Measurements from ENCODE around the gene CIB1.

The CIB1 gene

GRCh38 chr15:90214553-90215196, 19.1 kb downstream of the CIB1 start:
- Mint-ChIP-seq H3K4me1 (peaks cover 75% of the 10 kb centered on the region), H3K27me3 (no peaks in the 10 kb centered on the region), H3K27ac (peak overlapping the region; percentile 96), H3K9me3 (no peaks in the 10 kb centered on the region), H3K36me3 (peaks cover 41% of the 10 kb centered on the region), H3K4me3 (peak overlapping the region; percentile 83)
- ATAC-seq (ENCODE audit: low read depth) (peak; percentile 43), DNase-seq (ENCODE audit: low spot score in 2 of 2) (no peak)

- Mint-ChIP-seq H3K36me3 (peaks cover 43% of the 10 kb centered on the region), H3K4me3 (peak overlapping the region; percentile 83), H3K27ac (peak overlapping the region; percentile 96), H3K27me3 (no peaks in the 10 kb centered on the region), H3K4me1 (peaks cover 76% of the 10 kb centered on the region), H3K9me3 (no peaks in the 10 kb centered on the region)
- peak; percentile 64 to 65 for DNase-seq (ENCODE audit: low spot score in 2 of 2)
- peak; percentile 89 for ATAC-seq (ENCODE audit: low read depth)
Measured at GRCh38 chr15:90213818-90214204, 19.9 kb downstream of the CIB1 start.

- Mint-ChIP-seq H3K36me3 (peaks cover 42% of the 10 kb centered on the region), H3K4me3 (peak overlapping the region; percentile 83), H3K27ac (peak overlapping the region; percentile 96)
Measured at GRCh38 chr15:90213122-90213817, 20.5 kb downstream of the CIB1 start.

GRCh38 chr15:90212221-90213098, 21.3 kb downstream of the CIB1 start:
- H3K4me1 Mint-ChIP-seq, result peaks cover 73% of the 10 kb centered on the region
- DNase-seq (ENCODE audit: low spot score in 2 of 2) (no peak), ATAC-seq (ENCODE audit: low read depth) (no peak)
- no peaks in the 10 kb centered on the region for H3K9me3 Mint-ChIP-seq
- H3K36me3 Mint-ChIP-seq, result peaks cover 43% of the 10 kb centered on the region
- H3K27ac Mint-ChIP-seq, result peak overlapping the region; percentile 91
- H3K27me3 Mint-ChIP-seq, result no peaks in the 10 kb centered on the region
- peak overlapping the region; percentile 60 for H3K4me3 Mint-ChIP-seq

More at GRCh38 chr15:90213122-90213817, 20.5 kb downstream of the CIB1 start:
- Mint-ChIP-seq H3K27me3 (no peaks in the 10 kb centered on the region), H3K4me1 (peaks cover 77% of the 10 kb centered on the region), H3K9me3 (no peaks in the 10 kb centered on the region)
- ATAC-seq (ENCODE audit: low read depth) (peak; percentile 15), DNase-seq (ENCODE audit: low spot score in 2 of 2) (no peak)

GRCh38 chr15:90211440-90212143, 22.1 kb downstream of the CIB1 start:
- Mint-ChIP-seq H3K27ac (peak overlapping the region; percentile 91), H3K9me3 (no peaks in the 10 kb centered on the region), H3K4me1 (peaks cover 69% of the 10 kb centered on the region), H3K27me3 (no peaks in the 10 kb centered on the region), H3K4me3 (peak overlapping the region; percentile 71), H3K36me3 (peaks cover 47% of the 10 kb centered on the region)
- no peak for ATAC-seq (ENCODE audit: low read depth)
- DNase-seq (ENCODE audit: low spot score in 2 of 2), result no peak

- DNase-seq (ENCODE audit: low spot score in 2 of 2) (no peak), ATAC-seq (ENCODE audit: low read depth) (no peak)
- Mint-ChIP-seq H3K4me1 (peaks cover 69% of the 10 kb centered on the region), H3K4me3 (peak overlapping the region; percentile 65), H3K9me3 (no peaks in the 10 kb centered on the region), H3K27me3 (no peaks in the 10 kb centered on the region), H3K36me3 (peaks cover 47% of the 10 kb centered on the region), H3K27ac (peak overlapping the region; percentile 91)
Measured at GRCh38 chr15:90211009-90211408, 22.7 kb downstream of the CIB1 start.

- H3K4me3 Mint-ChIP-seq, result peak overlapping the region; percentile 65
- H3K4me1 Mint-ChIP-seq, result peaks cover 71% of the 10 kb centered on the region
- DNase-seq (ENCODE audit: low spot score in 2 of 2) (no peak), ATAC-seq (ENCODE audit: low read depth) (no peak)
- peak overlapping the region; percentile 91 for H3K27ac Mint-ChIP-seq
- no peaks in the 10 kb centered on the region for H3K27me3 Mint-ChIP-seq
- no peaks in the 10 kb centered on the region for H3K9me3 Mint-ChIP-seq
- H3K36me3 Mint-ChIP-seq, result peaks cover 48% of the 10 kb centered on the region
Measured at GRCh38 chr15:90210593-90210992, 23.1 kb downstream of the CIB1 start.

- peak overlapping the region; percentile 65 for H3K4me3 Mint-ChIP-seq
- ATAC-seq (ENCODE audit: low read depth), result no peak
- peaks cover 45% of the 10 kb centered on the region for H3K36me3 Mint-ChIP-seq
- peaks cover 77% of the 10 kb centered on the region for H3K4me1 Mint-ChIP-seq
- peak overlapping the region; percentile 91 for H3K27ac Mint-ChIP-seq
- no peaks in the 10 kb centered on the region for H3K9me3 Mint-ChIP-seq
- no peaks in the 10 kb centered on the region for H3K27me3 Mint-ChIP-seq
- DNase-seq (ENCODE audit: low spot score in 2 of 2), result no peak
Measured at GRCh38 chr15:90209591-90209990, 24.1 kb downstream of the CIB1 start.

GRCh38 chr15:90208356-90208755, 25.4 kb downstream of the CIB1 start:
- H3K27me3 Mint-ChIP-seq, result no peaks in the 10 kb centered on the region
- ATAC-seq (ENCODE audit: low read depth) (no peak), DNase-seq (ENCODE audit: low spot score in 2 of 2) (no peak)
- H3K4me3 Mint-ChIP-seq, result no peak overlapping the region
- H3K27ac Mint-ChIP-seq, result peak overlapping the region; percentile 91
- H3K36me3 Mint-ChIP-seq, result peaks cover 44% of the 10 kb centered on the region
- peaks cover 78% of the 10 kb centered on the region for H3K4me1 Mint-ChIP-seq
- H3K9me3 Mint-ChIP-seq, result no peaks in the 10 kb centered on the region

GRCh38 chr15:90207252-90207651, 26.5 kb downstream of the CIB1 start:
- Mint-ChIP-seq H3K4me1 (peaks cover 81% of the 10 kb centered on the region), H3K36me3 (peaks cover 48% of the 10 kb centered on the region), H3K27me3 (no peaks in the 10 kb centered on the region), H3K27ac (peak overlapping the region; percentile 64), H3K4me3 (peak overlapping the region; percentile 21), H3K9me3 (no peaks in the 10 kb centered on the region)
- DNase-seq (ENCODE audit: low spot score in 2 of 2) (no peak), ATAC-seq (ENCODE audit: low read depth) (no peak)

GRCh38 chr15:90205886-90206285, 27.9 kb downstream of the CIB1 start:
- H3K4me1 Mint-ChIP-seq, result peaks cover 72% of the 10 kb centered on the region
- peaks cover 46% of the 10 kb centered on the region for H3K36me3 Mint-ChIP-seq
- H3K4me3 Mint-ChIP-seq, result peak overlapping the region; percentile 67
- no peak for ATAC-seq (ENCODE audit: low read depth)
- no peak for DNase-seq (ENCODE audit: low spot score in 2 of 2)
- H3K27me3 Mint-ChIP-seq, result no peaks in the 10 kb centered on the region
- no peaks in the 10 kb centered on the region for H3K9me3 Mint-ChIP-seq
- H3K27ac Mint-ChIP-seq, result peak overlapping the region; percentile 64

GRCh38 chr15:90205050-90205848, 28.5 kb downstream of the CIB1 start:
- ATAC-seq (ENCODE audit: low read depth) (no peak), DNase-seq (ENCODE audit: low spot score in 2 of 2) (no peak)
- no peaks in the 10 kb centered on the region for H3K27me3 Mint-ChIP-seq
- H3K27ac Mint-ChIP-seq, result peak overlapping the region; percentile 64
- peaks cover 41% of the 10 kb centered on the region for H3K36me3 Mint-ChIP-seq
- H3K4me3 Mint-ChIP-seq, result peak overlapping the region; percentile 98
- peaks cover 68% of the 10 kb centered on the region for H3K4me1 Mint-ChIP-seq
- no peaks in the 10 kb centered on the region for H3K9me3 Mint-ChIP-seq

- DNase-seq (ENCODE audit: low spot score in 2 of 2), result no peak
- no peak for ATAC-seq (ENCODE audit: low read depth)
- H3K27ac Mint-ChIP-seq, result peak overlapping the region; percentile 75
- H3K36me3 Mint-ChIP-seq, result peaks cover 29% of the 10 kb centered on the region
- H3K4me3 Mint-ChIP-seq, result peak overlapping the region; percentile 98
- H3K27me3 Mint-ChIP-seq, result no peaks in the 10 kb centered on the region
- peaks cover 64% of the 10 kb centered on the region for H3K4me1 Mint-ChIP-seq
- no peaks in the 10 kb centered on the region for H3K9me3 Mint-ChIP-seq
Measured at GRCh38 chr15:90203922-90204321, 29.8 kb downstream of the CIB1 start.

All from memory B cell (primary cell).